GM12878 (cell line): ENCODE results near the gene CRACDL. TPM values are rescaled to one million over a fixed set of nuclear protein-coding genes. Genes with fewer than 3 reads are reported as not detected.

Experiments
- ATAC-seq: fragments of 200-7000 bp; cut with Tn5 transposase; 3 replicates; pipeline ENCODE4 v1.9.1; 2020; ENCODE audit warnings: mild to moderate bottlenecking, moderate library complexity
- BruUV-seq: library from RNA; stranded (reverse); fragments of 400-500 nt; replicated peaks from 2 replicates; lab custom pipeline; 2021; lab: Mats Ljungman, UMichigan
- CTCF ChIA-PET: fragments of 300-600 bp; sonication (Branson Sonifier 250); formaldehyde crosslinking; extraction: SDS; loops from one replicate; lab custom pipeline; 2021; ENCODE audit warnings: inconsistent platforms; lab: Yijun Ruan, JAX
- POLR2A ChIA-PET: fragments of 350-600 bp; formaldehyde crosslinking; extraction: SDS; loops from one replicate; lab custom pipeline; 2021; ENCODE audit warnings: inconsistent platforms; lab: Charles Lee
- RAD21 ChIA-PET: fragments of 300-600 bp; sonication (Branson Sonifier 250); formaldehyde crosslinking; loops from one replicate; lab custom pipeline; 2023; ENCODE audit warnings: antibody characterized with exemption; ENCODE audit not compliant: unreplicated experiment; lab: Charles Lee
- SMC1A ChIA-PET: fragments of 300-600 bp; sonication (Branson Sonifier 250); formaldehyde crosslinking; loops from one replicate; lab custom pipeline; 2023; ENCODE audit not compliant: unreplicated experiment, uncharacterized antibody; lab: Charles Lee
- DNase-seq: peaks from one replicate; pipeline ENCODE4 v3.0.0-alpha.2; 2011; ENCODE audit warnings: low read depth, low spot score
- FAIRE-seq: peaks from 3 replicates; lab custom pipeline; 2011; peaks lifted over from hg19 to GRCh38; lab: Jason Lieb, UNC
- H2AFZ ChIP-seq: 2 replicates; pipeline ENCODE4 v1.6.0; 2011; ENCODE audit warnings: low read depth, low read length, control low read depth; ENCODE audit not compliant: control insufficient read depth
- H3K27ac ChIP-seq: 2 replicates; pipeline ENCODE4 v1.5.1; 2011; ENCODE audit warnings: control low read depth; ENCODE audit not compliant: control insufficient read depth, insufficient read depth
- H3K27me3 ChIP-seq, 2 experiments: replicated peaks in 1 of 2; 2 replicates each; pipeline versions ENCODE4 v1.6.0 to v1.6.1; 2011; ENCODE audit warnings: low read length in 1 of 2; ENCODE audit not compliant: control insufficient read depth in 2 of 2, insufficient read depth in 2 of 2
- H3K36me3 ChIP-seq, 2 experiments: 2 replicates each; pipeline ENCODE4 v1.5.1; 2011; ENCODE audit warnings: low read length in 1 of 2; ENCODE audit not compliant: control insufficient read depth in 2 of 2, insufficient read depth in 2 of 2
- H3K4me1 ChIP-seq: 2 replicates; pipeline ENCODE4 v1.6.1; 2011; ENCODE audit warnings: mild to moderate bottlenecking, low read length, moderate library complexity, mixed read lengths; ENCODE audit not compliant: control insufficient read depth, insufficient read depth
- H3K4me2 ChIP-seq: 2 replicates; pipeline ENCODE4 v1.6.0; 2011; ENCODE audit warnings: control low read depth; ENCODE audit not compliant: control insufficient read depth, insufficient read depth
- H3K4me3 ChIP-seq: fragments of 200-600 bp; sonication (generic); 2 replicates; pipeline ENCODE4 v1.5.1; 2016
- H3K79me2 ChIP-seq: 2 replicates; pipeline ENCODE4 v1.6.0; 2011; ENCODE audit warnings: low read length; ENCODE audit not compliant: control insufficient read depth, insufficient read depth
- H3K9ac ChIP-seq: 2 replicates; pipeline ENCODE4 v1.8.0; 2011; ENCODE audit warnings: low read length, control low read depth, mixed read lengths; ENCODE audit not compliant: control insufficient read depth, insufficient read depth
- H3K9me3 ChIP-seq: replicated peaks from 3 replicates; pipeline ENCODE4 v1.5.1; 2011; ENCODE audit warnings: mild to moderate bottlenecking, low read length; ENCODE audit not compliant: control insufficient read depth, insufficient read depth
- H4K20me1 ChIP-seq: 2 replicates; pipeline ENCODE4 v1.6.0; 2011; ENCODE audit not compliant: control insufficient read depth, insufficient read depth
- BCLAF1 ChIP-seq: fragments of 450-650 bp; IDR thresholded peaks from 2 replicates; pipeline ENCODE4 v1.6.1; 2017; ENCODE audit warnings: antibody characterized with exemption, mild to moderate bottlenecking, moderate library complexity
- CEBPB ChIP-seq, 2 experiments: fragments of 150-350 bp in 1 of 2; IDR thresholded peaks; 2 replicates each; pipeline ENCODE4 v1.6.1; 2012 to 2014; ENCODE audit warnings: low read depth in 2 of 2, low read length in 2 of 2, borderline replicate concordance in 1 of 2, inconsistent platforms in 1 of 2
- MLLT1 ChIP-seq: fragments of 450-650 bp; IDR thresholded peaks from 2 replicates; pipeline ENCODE4 v1.6.1; 2016; ENCODE audit warnings: mild to moderate bottlenecking
- NBN ChIP-seq: fragments of 450-650 bp; IDR thresholded peaks from 2 replicates; pipeline ENCODE4 v1.6.1; 2016
- NRF1 ChIP-seq: conservative IDR thresholded peaks from 2 replicates; pipeline ENCODE4 v1.6.1; 2011; ENCODE audit warnings: mild to moderate bottlenecking, low read depth, low read length, improper control_type of control experiment
- SRF ChIP-seq, 2 experiments: IDR thresholded peaks; 2 replicates each; pipeline ENCODE4 v1.6.1; 2011; ENCODE audit warnings: low read depth in 2 of 2, low read length in 2 of 2, mild to moderate bottlenecking in 1 of 2, moderate library complexity in 1 of 2
- TBL1XR1 ChIP-seq: IDR thresholded peaks from 2 replicates; pipeline ENCODE4 v1.6.1; 2012; ENCODE audit warnings: low read depth, low read length, improper control_type of control experiment
- ZBTB11 ChIP-seq: fragments of 450-650 bp; formaldehyde crosslinking; IDR thresholded peaks from 2 replicates; pipeline ENCODE4 v1.5.0; 2022; ENCODE audit warnings: mild to moderate bottlenecking, missing genetic modification characterization
- ZBTB40 ChIP-seq: fragments of 450-650 bp; IDR thresholded peaks from 2 replicates; pipeline ENCODE4 v1.6.1; 2016; ENCODE audit warnings: mild to moderate bottlenecking, moderate library complexity, borderline replicate concordance
- ZSCAN29 ChIP-seq: fragments of 450-650 bp; IDR thresholded peaks from 2 replicates; pipeline ENCODE4 v1.6.1; 2017; ENCODE audit warnings: mild to moderate bottlenecking, moderate library complexity
- WGBS: methylation state at CpG from one replicate; pipeline ENCODE4 v1.1.6; 2016; ENCODE audit warnings: low lambda C conversion rate; ENCODE audit not compliant: insufficient replicate concordance, insufficient coverage; ENCODE audit errors: missing lambda C conversion rate; 5-methylcytosine and 5-hydroxymethylcytosine counted together
- in situ Hi-C: fragments of 300-500 bp; cut with MboI; formaldehyde crosslinking; loops from 9 replicates; pipeline ENCODE4 v1.14.3; 2018; ENCODE audit warnings: mixed read lengths
- intact Hi-C: fragments of 100-400 bp; cut with micrococcal nuclease; formaldehyde crosslinking; loops from one replicate; pipeline ENCODE4 v1.14.2; 2022; ENCODE audit not compliant: unreplicated experiment
- polyA plus RNA-seq, 11 experiments: library from polyadenylated mRNA; depleted of rRNA in 4 of 11; unstranded in 6 of 11; stranded (reverse) in 5 of 11; fragments of >200 nt; fragmentation: Nextera tagmentation in 4 of 11; fragmentation: Illumina TruSeq in 1 of 11; extraction: Ambion mirVana in 4 of 11; extraction: Trizol in 1 of 11; gene quantifications; 1 replicate in 1 of 11; 2 replicates in 10 of 11; pipeline versions ENCODE4 v1.2.1 to v1.2.3, GENCODE V29; 2011 to 2016; ENCODE audit warnings: inconsistent platforms in 2 of 11, missing spikeins in 2 of 11, low read depth in 1 of 11
- total RNA-seq, 4 experiments: library from RNA; depleted of rRNA in 3 of 4; stranded (reverse); fragments of >200 nt in 3 of 4; fragmentation: Illumina TruSeq in 1 of 4; extraction: Trizol in 1 of 4; gene quantifications; 2 replicates each; pipeline versions ENCODE4 v1.2.1 to v1.2.3, GENCODE V29; 2013 to 2021

The CRACDL gene
- total and polyA plus RNA-seq, 10 of the 15 experiments (the other 5 are each of a cell fraction or from before 2014, with no cell fraction given), result 0.03 to 0.72 (median 0.14) TPM

- no peaks in the 10 kb centered on the region for H4K20me1 ChIP-seq
- ATAC-seq (no peak), DNase-seq (no peak)
- no peak overlapping the region for H3K9ac ChIP-seq
- RAD21 ChIA-PET, result no interaction called here
- no peaks in the 10 kb centered on the region for H3K36me3 ChIP-seq
- in situ Hi-C loops, result no loop called here
- H3K9me3 ChIP-seq, result no peaks in the 10 kb centered on the region
- no peak overlapping the region for H3K4me3 ChIP-seq
- 89% methylated on average over 14 of the region's 14 CpGs for WGBS
- TF ChIP-seq TBL1XR1 (no peak), ZBTB40 (no peak), NBN (no peak), ZBTB11 (CRISPR knock-in tag) (no peak), CEBPB (IDR thresholded peaks at IDR 0.05; ENCODE audit: borderline replicate concordance in 1 of 2, low read depth in 2 of 2, low read length in 2 of 2) (no peak), NRF1 (no peak), MLLT1 (no peak), BCLAF1 (no peak), ZSCAN29 (no peak), SRF (IDR thresholded peaks at IDR 0.05; ENCODE audit: low read depth in 2 of 2, low read length in 2 of 2) (no peak)
- TF ChIP-seq, all 136 proteins: peak for 0
- no peak overlapping the region for H3K4me2 ChIP-seq
- no peaks in the 10 kb centered on the region for H3K27me3 ChIP-seq
- peaks cover 24% of the 10 kb centered on the region for H3K4me1 ChIP-seq
- BruUV-seq, result no TSS peak
- H3K27ac ChIP-seq, result no peak overlapping the region
- H3K79me2 ChIP-seq, result no peaks in the 10 kb centered on the region
- ChIA-PET CTCF (no interaction called here), POLR2A (interaction anchor here (1.1 kb wide), 1 partner anchor 309 kb away, joined by 3 read pairs; no protein-coding TSS in a partner anchor), SMC1A (interaction anchor here (0.5 kb wide), 1 partner anchor 41 kb away, joined by 3 read pairs; no protein-coding TSS in a partner anchor)
- no peak overlapping the region for H2AFZ ChIP-seq
- no peak for FAIRE-seq
- intact Hi-C loops, result loop anchor here (5.0 kb wide), 1 partner anchor 68 kb away; no protein-coding TSS in a partner anchor
These were observed 166.2 kb downstream of the CRACDL start for GRCh38 chr2:98769784-98770183.
